ENCODE data around the gene NIFK. TPM values are rescaled to one million over a fixed set of nuclear protein-coding genes. Genes with fewer than 3 reads are reported as not detected.

The NIFK gene
- total RNA-seq, 1 experiment from 2014 or later, result 75.9 TPM

- Histone ChIP-seq H2AFZ (no peak overlapping the region; the same call in 1 of the 2 replicates), H3F3A (ENCODE audit: insufficient read depth, low read depth) (peaks cover 49% of the 10 kb centered on the region), H3K4me3 (no peak overlapping the region), H3K79me2 (ENCODE audit: low read depth) (no peaks in the 10 kb centered on the region), H4K20me1 (ENCODE audit: insufficient read depth) (no peaks in the 10 kb centered on the region), H3K27me3 (ENCODE audit: insufficient read depth, low read depth) (no peaks in the 10 kb centered on the region), H3K27ac (peak overlapping the region; percentile 49), H3K36me3 (ENCODE audit: low read depth) (no peaks in the 10 kb centered on the region), H3K4me1 (replicated peaks; ENCODE audit: insufficient read depth) (peaks cover 60% of the 10 kb centered on the region), H3K9me3 (ENCODE audit: insufficient read depth, low read depth) (no peaks in the 10 kb centered on the region), H3K9me2 (ENCODE audit: insufficient read depth) (no peaks in the 10 kb centered on the region), H3K4me2 (peak overlapping the region; percentile 40)
- peak; percentile 53 to 79 for DNase-seq
- intact Hi-C loops (cut with micrococcal nuclease; ENCODE audit: unreplicated experiment), result loop anchor here (1.0 kb wide), 1 partner anchor 48 kb away; the partner anchor contains the start of gene CLASP1
- no TSS peak for BruUV-seq (replicated peaks)
- POLR2A ChIA-PET (ENCODE audit: unreplicated experiment), result interaction anchor here (0.5 to 0.7 kb wide), 2 partner anchors 34 to 304 kb away, joined by 4 read pairs; no protein-coding TSS in a partner anchor
- no peak for TF ChIP-seq EZH2 (IDR thresholded peaks at IDR 0.05; ENCODE audit: low read depth)
- no peak for TF ChIP-seq CTCF (conservative IDR thresholded peaks at IDR 0.05)
- CTCF ChIA-PET, result no interaction called here
Observed at GRCh38 chr2:121697108-121697631, 39.5 kb downstream of the NIFK start.

GRCh38 chr2:121696410-121696930 is 40.2 kb downstream of the NIFK start:
- TF ChIP-seq EZH2 (IDR thresholded peaks at IDR 0.05; ENCODE audit: low read depth), result no peak
- TF ChIP-seq CTCF (conservative IDR thresholded peaks at IDR 0.05), result no peak
- H3K27ac ChIP-seq, result 0 out of 2 replicates have a peak overlapping the region, but pooled peaks have one; percentile 49
- no peak overlapping the region for H2AFZ ChIP-seq
- no peak overlapping the region for H3K4me3 ChIP-seq
- H3F3A ChIP-seq (ENCODE audit: insufficient read depth, low read depth), result peaks cover 45% of the 10 kb centered on the region
- H4K20me1 ChIP-seq (ENCODE audit: insufficient read depth), result no peaks in the 10 kb centered on the region
- no peaks in the 10 kb centered on the region for H3K9me3 ChIP-seq (ENCODE audit: insufficient read depth, low read depth)
- BruUV-seq (replicated peaks), result no TSS peak
- ChIA-PET POLR2A (ENCODE audit: unreplicated experiment) (interaction anchor here (0.5 to 0.7 kb wide), 2 partner anchors 35 to 304 kb away, joined by 4 read pairs; no protein-coding TSS in a partner anchor), CTCF (no interaction called here)
- H3K4me2 ChIP-seq, result peak overlapping the region; percentile 40
- intact Hi-C loops (cut with micrococcal nuclease; ENCODE audit: unreplicated experiment), result no loop called here
- no peak for DNase-seq
- no peaks in the 10 kb centered on the region for H3K9me2 ChIP-seq (ENCODE audit: insufficient read depth)
- H3K27me3 ChIP-seq (ENCODE audit: insufficient read depth, low read depth), result no peaks in the 10 kb centered on the region
- no peaks in the 10 kb centered on the region for H3K79me2 ChIP-seq (ENCODE audit: low read depth)
- peaks cover 54% of the 10 kb centered on the region for H3K4me1 ChIP-seq (replicated peaks; ENCODE audit: insufficient read depth)
- H3K36me3 ChIP-seq (ENCODE audit: low read depth), result no peaks in the 10 kb centered on the region

- H3K27ac ChIP-seq, result no peak overlapping the region
- H3F3A ChIP-seq (ENCODE audit: insufficient read depth, low read depth), result peaks cover 32% of the 10 kb centered on the region
- no peaks in the 10 kb centered on the region for H4K20me1 ChIP-seq (ENCODE audit: insufficient read depth)
- H3K4me3 ChIP-seq, result no peak overlapping the region
- no peak overlapping the region for H2AFZ ChIP-seq
- no peak overlapping the region for H3K4me2 ChIP-seq
- intact Hi-C loops (cut with micrococcal nuclease; ENCODE audit: unreplicated experiment), result no loop called here
- POLR2A ChIA-PET (ENCODE audit: unreplicated experiment), result no interaction called here
- no peaks in the 10 kb centered on the region for H3K9me3 ChIP-seq (ENCODE audit: insufficient read depth, low read depth)
- no peaks in the 10 kb centered on the region for H3K36me3 ChIP-seq (ENCODE audit: low read depth)
- no peak for TF ChIP-seq CTCF (conservative IDR thresholded peaks at IDR 0.05)
- no peaks in the 10 kb centered on the region for H3K9me2 ChIP-seq (ENCODE audit: insufficient read depth)
- no peak for DNase-seq
- CTCF ChIA-PET, result no interaction called here
- H3K79me2 ChIP-seq (ENCODE audit: low read depth), result no peaks in the 10 kb centered on the region
- BruUV-seq (replicated peaks), result no TSS peak
- H3K27me3 ChIP-seq (ENCODE audit: insufficient read depth, low read depth), result no peaks in the 10 kb centered on the region
- peaks cover 41% of the 10 kb centered on the region for H3K4me1 ChIP-seq (replicated peaks; ENCODE audit: insufficient read depth)
Observed at GRCh38 chr2:121695171-121695451, 41.6 kb downstream of the NIFK start.
